Thyroid gland (tissue), 4 donors: ENCODE results near the gene WHRN. TPM values are rescaled to one million over a fixed set of nuclear protein-coding genes. Genes with fewer than 3 reads are reported as not detected.

Source experiments
- DNase-seq, 2 donors: peaks; one replicate each; pipeline ENCODE4 v3.0.0-alpha.2; 2019
- H3K27ac ChIP-seq, 3 donors: fragments of 200-600 bp; sonication (generic); 1 replicate in 2 of 3; 2 replicates in 1 of 3; pipeline ENCODE4 v1.5.1; 2016 to 2019; ENCODE audit warnings: mild to moderate bottlenecking in 1 of 3, moderate library complexity in 1 of 3
- H3K27me3 ChIP-seq: fragments of 200-600 bp; sonication (generic); one replicate; pipeline ENCODE4 v1.5.1; 2019
- H3K36me3 ChIP-seq, 2 donors: fragments of 200-600 bp; sonication (generic); one replicate each; pipeline ENCODE4 v1.5.1; 2016 to 2019
- H3K4me1 ChIP-seq, 2 donors: fragments of 200-600 bp; sonication (generic); one replicate each; pipeline ENCODE4 v1.5.1; 2017 to 2019
- H3K4me3 ChIP-seq, 3 donors: fragments of 200-600 bp; sonication (generic); replicated peaks in 1 of 3; 1 replicate in 2 of 3; 2 replicates in 1 of 3; pipeline ENCODE4 v1.5.1; 2016; ENCODE audit warnings: mild to moderate bottlenecking in 1 of 3
- H3K9me3 ChIP-seq: fragments of 200-600 bp; sonication (generic); one replicate; pipeline ENCODE4 v1.5.1; 2017
- CTCF ChIP-seq, 6 experiments: fragments of 200-600 bp in 3 of 6; fragments of 450-650 bp in 3 of 6; sonication (generic) in 3 of 6; IDR thresholded peaks; one replicate each; pipeline ENCODE4 v1.5.1; 2016 to 2019; ENCODE audit warnings: antibody characterized with exemption in 6 of 6, mild to moderate bottlenecking in 2 of 6, inconsistent platforms in 1 of 6, moderate library complexity in 1 of 6
- POLR2A ChIP-seq, 2 donors: fragments of 450-650 bp; IDR thresholded peaks; one replicate each; pipeline ENCODE4 v1.6.1; 2017; ENCODE audit warnings: antibody characterized with exemption in 2 of 2, mild to moderate bottlenecking in 2 of 2, moderate library complexity in 1 of 2
- WGBS, 2 donors: methylation state at CpG; one replicate each; pipeline ENCODE4 v1.1.5; 2017; 5-methylcytosine and 5-hydroxymethylcytosine counted together
- intact Hi-C: fragments of 100-400 bp; cut with DNase I; formaldehyde crosslinking; loops from one replicate; pipeline ENCODE4 v1.15.1; 2023
- total RNA-seq, 4 donors: library from RNA; depleted of rRNA; stranded (reverse); fragments of >200 nt; gene quantifications; one replicate each; pipeline ENCODE4 v1.2.3, GENCODE V29; 2016

The WHRN gene
- total RNA-seq, 4 donors from 2014 or later: 7.4 to 13.0 (median 10.9) TPM

GRCh38 chr9:114446036-114446435 is 59.2 kb downstream of the WHRN start:
- Histone ChIP-seq H3K27ac (no peak overlapping the region), H3K4me1 (no peaks in the 10 kb centered on the region), H3K9me3 (no peaks in the 10 kb centered on the region), H3K36me3 (no peaks in the 10 kb centered on the region), H3K4me3 (no peak overlapping the region), H3K27me3 (no peaks in the 10 kb centered on the region)
- intact Hi-C loops: no loop called here
- WGBS, 2 donors: 76 to 82% methylated on average over 4 of the region's 4 CpGs
- no peak for DNase-seq
- TF ChIP-seq CTCF (IDR thresholded peaks at IDR 0.05): no peak
- TF ChIP-seq POLR2A (IDR thresholded peaks at IDR 0.05): no peak

- H3K27me3 ChIP-seq: no peaks in the 10 kb centered on the region
- no peak overlapping the region for H3K27ac ChIP-seq
- H3K9me3 ChIP-seq: no peaks in the 10 kb centered on the region
- no peak overlapping the region for H3K4me3 ChIP-seq
- intact Hi-C loops: no loop called here
- DNase-seq: no peak
- H3K36me3 ChIP-seq: no peaks in the 10 kb centered on the region
- no peak for TF ChIP-seq CTCF (IDR thresholded peaks at IDR 0.05)
- TF ChIP-seq POLR2A (IDR thresholded peaks at IDR 0.05): no peak
- 76 to 92% methylated on average over 5 of the region's 5 CpGs for WGBS, 2 donors
- H3K4me1 ChIP-seq: no peaks in the 10 kb centered on the region
Observed at GRCh38 chr9:114445616-114446015, 59.7 kb downstream of the WHRN start.

- no peak overlapping the region for H3K27ac ChIP-seq
- no peaks in the 10 kb centered on the region for H3K36me3 ChIP-seq
- no peak overlapping the region for H3K4me3 ChIP-seq
- no peaks in the 10 kb centered on the region for H3K27me3 ChIP-seq
- no peak for DNase-seq
- TF ChIP-seq CTCF (IDR thresholded peaks at IDR 0.05): no peak
- no peak for TF ChIP-seq POLR2A (IDR thresholded peaks at IDR 0.05)
- H3K4me1 ChIP-seq: no peaks in the 10 kb centered on the region
- intact Hi-C loops: no loop called here
- no peaks in the 10 kb centered on the region for H3K9me3 ChIP-seq
- 58 to 88% methylated on average over 1 of the region's 1 CpG for WGBS, 2 donors
Observed at GRCh38 chr9:114442022-114442421, 63.3 kb downstream of the WHRN start.

GRCh38 chr9:114437401-114437893 is 67.8 kb downstream of the WHRN start:
- intact Hi-C loops: no loop called here
- Histone ChIP-seq H3K27ac (no peak overlapping the region), H3K4me3 (no peak overlapping the region), H3K9me3 (no peaks in the 10 kb centered on the region), H3K27me3 (no peaks in the 10 kb centered on the region), H3K36me3 (no peaks in the 10 kb centered on the region), H3K4me1 (no peaks in the 10 kb centered on the region)
- TF ChIP-seq POLR2A (IDR thresholded peaks at IDR 0.05) (no peak), CTCF (IDR thresholded peaks at IDR 0.05) (no peak)
- WGBS, 2 donors: 84 to 88% methylated on average over 2 of the region's 2 CpGs
- DNase-seq: no peak

- Histone ChIP-seq H3K27ac (no peak overlapping the region), H3K4me1 (no peaks in the 10 kb centered on the region), H3K9me3 (no peaks in the 10 kb centered on the region), H3K27me3 (no peaks in the 10 kb centered on the region), H3K4me3 (no peak overlapping the region), H3K36me3 (no peaks in the 10 kb centered on the region)
- peak; percentile 15 to 18 for DNase-seq
- TF ChIP-seq POLR2A (IDR thresholded peaks at IDR 0.05) (no peak), CTCF (IDR thresholded peaks at IDR 0.05) (peak in 3 of 6 experiments; percentile 14 to 60 (median 50))
- intact Hi-C loops: no loop called here
- 47 to 51% methylated on average over 9 of the region's 9 CpGs for WGBS, 2 donors
Observed at GRCh38 chr9:114434878-114435311, 70.4 kb downstream of the WHRN start.
